GM12801 (cell line): Measurements from ENCODE around the gene MRPL42.

Experiments
- CTCF ChIP-seq: IDR thresholded peaks from one replicate; pipeline ENCODE4 v1.5.1; 2011; ENCODE audit warnings: control low read depth; ENCODE audit not compliant: insufficient read length; ENCODE audit errors: extremely low read depth

The MRPL42 gene

GRCh38 chr12:93465841-93466240 is 1.5 kb upstream of the MRPL42 start:
- no peak for TF ChIP-seq CTCF

GRCh38 chr12:93466625-93467350 is 526 bp upstream of the MRPL42 start:
- TF ChIP-seq CTCF: no peak

- no peak for TF ChIP-seq CTCF
These were observed 676 bp downstream of the MRPL42 start for GRCh38 chr12:93468008-93468371.

- TF ChIP-seq CTCF: no peak
These were observed 2.1 kb downstream of the MRPL42 start for GRCh38 chr12:93469386-93469785.

GRCh38 chr12:93476555-93476954 is 9.2 kb downstream of the MRPL42 start:
- no peak for TF ChIP-seq CTCF

GRCh38 chr12:93482721-93483120 is 15.4 kb downstream of the MRPL42 start:
- no peak for TF ChIP-seq CTCF

GRCh38 chr12:93483151-93483807 is 16.0 kb downstream of the MRPL42 start:
- no peak for TF ChIP-seq CTCF
